Measurements from ENCODE around the gene GALT.

DNA sequence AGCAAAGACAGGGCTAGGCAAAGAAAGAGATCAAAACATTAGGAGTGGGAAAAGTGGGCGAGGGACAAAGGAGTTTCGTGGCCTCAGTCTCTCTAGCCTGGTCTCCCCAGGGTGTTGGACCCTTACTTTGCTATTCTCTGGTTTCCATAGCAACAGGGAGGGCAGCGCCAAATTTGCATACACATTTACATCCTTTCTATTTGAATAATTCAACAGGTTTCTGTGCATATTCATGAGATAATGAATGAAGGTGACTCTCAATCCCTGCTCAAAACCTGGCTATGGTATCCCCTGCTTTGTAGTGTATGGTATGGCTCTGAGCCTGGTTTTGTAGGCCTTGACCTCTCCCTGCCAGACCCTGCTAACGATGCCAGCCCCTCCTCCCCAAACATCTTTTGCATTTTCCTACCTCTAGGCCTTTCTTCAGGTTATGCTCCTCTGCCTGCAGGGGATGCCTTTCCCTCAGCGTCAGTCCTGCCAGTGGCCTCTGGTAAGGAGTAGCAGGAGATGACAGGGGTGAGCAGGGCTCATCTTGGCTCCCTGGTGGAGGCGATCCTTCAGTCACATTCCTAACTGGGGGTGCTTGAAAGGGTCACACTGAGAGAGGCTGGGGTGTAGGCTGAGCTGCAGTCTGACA, 44.4 kb upstream of the GALT start:
- TF ChIP-seq, protein P1, sequence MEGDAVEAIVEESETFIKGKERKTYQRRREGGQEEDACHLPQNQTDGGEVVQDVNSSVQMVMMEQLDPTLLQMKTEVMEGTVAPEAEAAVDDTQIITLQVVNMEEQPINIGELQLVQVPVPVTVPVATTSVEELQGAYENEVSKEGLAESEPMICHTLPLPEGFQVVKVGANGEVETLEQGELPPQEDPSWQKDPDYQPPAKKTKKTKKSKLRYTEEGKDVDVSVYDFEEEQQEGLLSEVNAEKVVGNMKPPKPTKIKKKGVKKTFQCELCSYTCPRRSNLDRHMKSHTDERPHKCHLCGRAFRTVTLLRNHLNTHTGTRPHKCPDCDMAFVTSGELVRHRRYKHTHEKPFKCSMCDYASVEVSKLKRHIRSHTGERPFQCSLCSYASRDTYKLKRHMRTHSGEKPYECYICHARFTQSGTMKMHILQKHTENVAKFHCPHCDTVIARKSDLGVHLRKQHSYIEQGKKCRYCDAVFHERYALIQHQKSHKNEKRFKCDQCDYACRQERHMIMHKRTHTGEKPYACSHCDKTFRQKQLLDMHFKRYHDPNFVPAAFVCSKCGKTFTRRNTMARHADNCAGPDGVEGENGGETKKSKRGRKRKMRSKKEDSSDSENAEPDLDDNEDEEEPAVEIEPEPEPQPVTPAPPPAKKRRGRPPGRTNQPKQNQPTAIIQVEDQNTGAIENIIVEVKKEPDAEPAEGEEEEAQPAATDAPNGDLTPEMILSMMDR (IDR thresholded peaks at IDR 0.05), result no peak
- no peak for TF ChIP-seq POLR2AphosphoS5 (IDR thresholded peaks at IDR 0.05)
- TF ChIP-seq POLR2A (IDR thresholded peaks at IDR 0.05), result no peak

All from breast epithelium (tissue), 3 donors.